ENCODE data around the gene CCL13.

The CCL13 gene

GRCh38 chr17:34387566-34387965 lies 31.3 kb downstream of the CCL13 start:
- Histone ChIP-seq H3K4me2 (ENCODE audit: low read length) (no peak overlapping the region), H3K4me1 (ENCODE audit: control insufficient read depth, insufficient read depth, low read length) (peaks cover 7% of the 10 kb centered on the region), H3K4me3 (ENCODE audit: low read length) (no peak overlapping the region), H3K9ac (ENCODE audit: low read depth, low read length) (no peak overlapping the region), H3K36me3 (ENCODE audit: insufficient read depth, low read length) (no peaks in the 10 kb centered on the region), H3K27me3 (ENCODE audit: control insufficient read depth, insufficient read depth, low read length) (no peaks in the 10 kb centered on the region), H3K9me3 (replicated peaks; ENCODE audit: low read length) (no peaks in the 10 kb centered on the region)

DNA sequence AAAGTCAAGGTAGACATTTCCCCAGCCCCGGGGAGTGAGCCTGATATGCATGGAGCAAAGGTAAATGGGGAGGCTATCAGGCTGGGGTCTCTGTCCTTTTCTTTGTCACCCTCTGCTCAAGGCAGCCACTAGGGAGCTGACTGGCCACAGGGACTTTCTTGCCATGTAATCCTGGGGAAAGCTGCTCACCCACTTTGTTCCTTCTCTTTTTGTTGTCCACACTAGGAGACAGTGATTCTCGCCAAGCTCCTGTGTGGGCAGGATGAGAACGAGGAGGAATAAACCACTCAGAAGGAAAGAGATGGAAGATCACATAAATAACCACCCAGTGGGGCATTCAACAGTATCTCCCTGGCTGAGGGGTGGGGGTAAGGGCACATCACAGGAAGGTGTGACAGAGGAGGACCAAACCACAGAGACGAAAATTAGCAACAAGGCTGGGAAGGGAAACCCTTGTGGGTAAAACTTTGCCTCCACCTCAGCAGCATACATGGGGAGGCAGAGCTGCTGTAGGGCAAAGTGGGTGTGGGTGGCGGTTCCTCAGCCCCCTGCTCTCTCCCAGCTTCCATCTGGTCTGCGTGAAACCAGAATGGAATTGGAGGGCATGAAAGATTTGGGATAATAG lies 33.0 kb downstream of the CCL13 start:
- Histone ChIP-seq H3K36me3 (ENCODE audit: insufficient read depth, low read length) (no peaks in the 10 kb centered on the region), H3K4me1 (ENCODE audit: control insufficient read depth, insufficient read depth, low read length) (peaks cover 7% of the 10 kb centered on the region), H3K9ac (ENCODE audit: low read depth, low read length) (no peak overlapping the region), H3K4me2 (ENCODE audit: low read length) (no peak overlapping the region), H3K27me3 (ENCODE audit: control insufficient read depth, insufficient read depth, low read length) (no peaks in the 10 kb centered on the region), H3K4me3 (ENCODE audit: low read length) (no peak overlapping the region), H3K9me3 (replicated peaks; ENCODE audit: low read length) (no peaks in the 10 kb centered on the region)

DNA sequence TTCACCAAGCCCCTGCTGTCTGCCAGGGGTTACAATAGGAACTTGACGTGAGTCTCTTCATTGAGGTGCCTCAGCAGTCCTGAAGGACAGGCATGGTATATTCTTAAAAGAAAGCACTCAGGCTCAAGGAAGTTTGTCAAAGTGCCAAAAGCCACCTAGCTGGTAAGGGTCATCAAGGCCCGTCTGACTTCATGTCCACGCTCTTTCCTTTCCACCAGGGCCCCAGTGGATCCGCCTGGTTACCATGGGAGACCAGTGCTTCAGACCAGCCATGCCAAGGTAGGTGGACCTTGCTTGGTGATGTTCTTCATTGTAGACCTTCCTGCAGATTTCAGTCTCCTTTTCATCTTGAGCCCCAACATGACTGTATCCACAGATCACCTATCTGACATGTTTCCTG lies 34.4 kb downstream of the CCL13 start:
- Histone ChIP-seq H3K4me1 (ENCODE audit: control insufficient read depth, insufficient read depth, low read length) (peaks cover 7% of the 10 kb centered on the region), H3K4me2 (ENCODE audit: low read length) (no peak overlapping the region), H3K9me3 (replicated peaks; ENCODE audit: low read length) (no peaks in the 10 kb centered on the region), H3K36me3 (ENCODE audit: insufficient read depth, low read length) (no peaks in the 10 kb centered on the region), H3K27me3 (ENCODE audit: control insufficient read depth, insufficient read depth, low read length) (no peaks in the 10 kb centered on the region), H3K4me3 (ENCODE audit: low read length) (no peak overlapping the region), H3K9ac (ENCODE audit: low read depth, low read length) (no peak overlapping the region)

DNA sequence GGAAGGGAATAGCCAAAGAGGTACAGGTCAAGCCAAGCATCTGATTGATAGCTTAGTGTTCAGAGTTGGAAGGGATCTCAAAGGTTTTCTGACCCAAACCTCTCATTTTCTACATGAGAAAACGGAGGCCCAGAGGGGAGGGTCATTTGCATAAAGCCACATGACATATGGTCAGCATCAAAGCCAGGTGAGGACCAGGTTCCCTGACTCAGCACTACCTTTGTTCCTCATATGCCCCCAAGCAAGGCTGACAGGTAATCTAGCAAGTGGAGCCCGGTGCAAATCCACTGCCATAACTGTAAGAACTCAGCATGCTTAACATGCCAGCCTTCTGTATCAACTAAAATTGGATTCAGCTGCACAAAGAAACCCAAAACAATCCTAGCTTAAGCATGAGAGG lies 35.0 kb downstream of the CCL13 start:
- no peaks in the 10 kb centered on the region for H3K27me3 ChIP-seq (ENCODE audit: control insufficient read depth, insufficient read depth, low read length)
- no peaks in the 10 kb centered on the region for H3K9me3 ChIP-seq (replicated peaks; ENCODE audit: low read length)
- H3K4me1 ChIP-seq (ENCODE audit: control insufficient read depth, insufficient read depth, low read length): peaks cover 7% of the 10 kb centered on the region
- no peak overlapping the region for H3K4me2 ChIP-seq (ENCODE audit: low read length)
- H3K9ac ChIP-seq (ENCODE audit: low read depth, low read length): no peak overlapping the region
- no peak overlapping the region for H3K4me3 ChIP-seq (ENCODE audit: low read length)
- no peaks in the 10 kb centered on the region for H3K36me3 ChIP-seq (ENCODE audit: insufficient read depth, low read length)

- Histone ChIP-seq H3K9ac (ENCODE audit: low read depth, low read length) (no peak overlapping the region), H3K9me3 (replicated peaks; ENCODE audit: low read length) (no peaks in the 10 kb centered on the region), H3K4me3 (ENCODE audit: low read length) (no peak overlapping the region), H3K36me3 (ENCODE audit: insufficient read depth, low read length) (no peaks in the 10 kb centered on the region), H3K4me1 (ENCODE audit: control insufficient read depth, insufficient read depth, low read length) (no peaks in the 10 kb centered on the region), H3K4me2 (ENCODE audit: low read length) (no peak overlapping the region), H3K27me3 (ENCODE audit: control insufficient read depth, insufficient read depth, low read length) (no peaks in the 10 kb centered on the region)
Measured at GRCh38 chr17:34393401-34393800, 37.1 kb downstream of the CCL13 start.

DNA sequence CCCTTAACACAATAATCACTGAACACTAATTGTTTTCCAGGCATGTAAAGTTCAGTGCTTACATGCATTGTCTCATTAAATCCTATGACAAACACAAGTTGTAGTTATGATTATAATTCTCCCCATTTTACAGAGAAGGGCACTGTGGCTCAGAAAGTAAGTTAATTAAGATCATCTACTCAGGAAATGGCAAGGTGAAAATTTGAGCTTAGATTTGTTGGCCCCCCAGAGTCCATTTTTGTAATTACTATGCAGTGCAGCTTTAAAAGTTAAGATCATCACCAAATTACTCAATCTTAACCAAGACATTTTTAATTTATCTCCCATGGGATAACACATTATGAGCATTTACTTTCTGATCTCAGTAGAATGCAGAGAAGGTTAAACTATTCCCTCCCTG lies 41.0 kb downstream of the CCL13 start:
- Histone ChIP-seq H3K27me3 (ENCODE audit: control insufficient read depth, insufficient read depth, low read length) (no peaks in the 10 kb centered on the region), H3K4me2 (ENCODE audit: low read length) (no peak overlapping the region), H3K36me3 (ENCODE audit: insufficient read depth, low read length) (no peaks in the 10 kb centered on the region), H3K9me3 (replicated peaks; ENCODE audit: low read length) (no peaks in the 10 kb centered on the region), H3K4me1 (ENCODE audit: control insufficient read depth, insufficient read depth, low read length) (no peaks in the 10 kb centered on the region), H3K9ac (ENCODE audit: low read depth, low read length) (no peak overlapping the region), H3K4me3 (ENCODE audit: low read length) (no peak overlapping the region)

DNA sequence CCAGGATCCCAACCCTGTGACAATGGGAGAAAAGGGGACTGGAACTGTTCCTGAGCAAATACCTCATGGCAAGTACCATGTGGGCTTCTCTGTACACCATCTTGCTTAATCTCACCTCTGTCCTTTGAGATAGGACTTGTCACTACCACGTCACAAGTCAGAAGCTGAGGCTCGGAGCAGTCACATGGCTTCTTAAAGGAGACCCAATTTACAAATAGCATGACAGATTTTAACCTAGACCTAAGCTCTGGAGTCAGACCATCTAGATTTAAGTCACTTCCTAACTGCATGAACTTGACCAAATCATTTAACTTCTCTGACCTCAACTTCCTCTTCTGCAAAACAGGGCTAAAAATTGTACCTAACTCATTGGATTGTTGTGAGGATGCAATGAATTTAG lies 42.7 kb downstream of the CCL13 start:
- H3K4me3 ChIP-seq (ENCODE audit: low read length): no peak overlapping the region
- H3K9ac ChIP-seq (ENCODE audit: low read depth, low read length): no peak overlapping the region
- no peaks in the 10 kb centered on the region for H3K27me3 ChIP-seq (ENCODE audit: control insufficient read depth, insufficient read depth, low read length)
- H3K9me3 ChIP-seq (replicated peaks; ENCODE audit: low read length): no peaks in the 10 kb centered on the region
- H3K4me2 ChIP-seq (ENCODE audit: low read length): no peak overlapping the region
- no peaks in the 10 kb centered on the region for H3K4me1 ChIP-seq (ENCODE audit: control insufficient read depth, insufficient read depth, low read length)
- no peaks in the 10 kb centered on the region for H3K36me3 ChIP-seq (ENCODE audit: insufficient read depth, low read length)

GRCh38 chr17:34399725-34400124 lies 43.4 kb downstream of the CCL13 start:
- Histone ChIP-seq H3K9ac (ENCODE audit: low read depth, low read length) (no peak overlapping the region), H3K36me3 (ENCODE audit: insufficient read depth, low read length) (no peaks in the 10 kb centered on the region), H3K9me3 (replicated peaks; ENCODE audit: low read length) (no peaks in the 10 kb centered on the region), H3K27me3 (ENCODE audit: control insufficient read depth, insufficient read depth, low read length) (no peaks in the 10 kb centered on the region), H3K4me2 (ENCODE audit: low read length) (no peak overlapping the region), H3K4me1 (ENCODE audit: control insufficient read depth, insufficient read depth, low read length) (no peaks in the 10 kb centered on the region), H3K4me3 (ENCODE audit: low read length) (no peak overlapping the region)

DNA sequence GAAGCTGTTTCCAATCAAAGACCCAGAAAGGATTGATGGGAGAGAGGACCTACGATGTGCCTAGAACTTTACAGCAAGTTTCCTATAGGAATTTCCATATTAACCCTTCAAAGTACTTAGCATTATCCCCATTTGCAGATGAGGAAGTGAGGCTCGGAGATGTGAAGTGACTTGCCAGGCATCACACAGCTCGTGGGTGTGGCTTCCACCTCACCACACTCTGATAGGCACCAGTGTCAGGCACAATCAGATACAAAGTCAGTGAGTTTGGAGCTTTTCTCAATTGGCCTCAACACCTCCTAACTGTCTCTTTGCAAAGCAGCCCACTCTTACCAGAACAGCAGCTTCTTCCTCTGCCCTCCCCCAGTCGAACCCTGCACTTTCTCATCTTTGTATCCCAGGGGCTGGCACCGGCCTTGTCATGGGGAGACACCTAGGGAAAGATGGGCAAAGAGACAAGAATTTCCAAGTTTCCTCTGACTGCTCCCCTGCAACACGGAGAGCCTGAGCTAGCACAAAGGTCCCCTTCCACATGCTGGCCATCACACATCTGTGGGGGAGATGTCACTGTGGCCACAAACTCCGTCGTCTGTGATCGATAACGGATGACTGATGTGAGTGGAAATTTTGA lies 44.1 kb downstream of the CCL13 start:
- Histone ChIP-seq H3K27me3 (ENCODE audit: control insufficient read depth, insufficient read depth, low read length) (no peaks in the 10 kb centered on the region), H3K4me3 (ENCODE audit: low read length) (no peak overlapping the region), H3K4me2 (ENCODE audit: low read length) (no peak overlapping the region), H3K9me3 (replicated peaks; ENCODE audit: low read length) (no peaks in the 10 kb centered on the region), H3K36me3 (ENCODE audit: insufficient read depth, low read length) (no peaks in the 10 kb centered on the region), H3K4me1 (ENCODE audit: control insufficient read depth, insufficient read depth, low read length) (no peaks in the 10 kb centered on the region), H3K9ac (ENCODE audit: low read depth, low read length) (no peak overlapping the region)

- no peaks in the 10 kb centered on the region for H3K9me3 ChIP-seq (replicated peaks; ENCODE audit: low read length)
- H3K27me3 ChIP-seq (ENCODE audit: control insufficient read depth, insufficient read depth, low read length): no peaks in the 10 kb centered on the region
- no peak overlapping the region for H3K4me3 ChIP-seq (ENCODE audit: low read length)
- H3K4me1 ChIP-seq (ENCODE audit: control insufficient read depth, insufficient read depth, low read length): no peaks in the 10 kb centered on the region
- H3K36me3 ChIP-seq (ENCODE audit: insufficient read depth, low read length): no peaks in the 10 kb centered on the region
- H3K4me2 ChIP-seq (ENCODE audit: low read length): no peak overlapping the region
- H3K9ac ChIP-seq (ENCODE audit: low read depth, low read length): no peak overlapping the region
Measured at GRCh38 chr17:34401165-34401564, 44.9 kb downstream of the CCL13 start.

GRCh38 chr17:34403006-34403405 lies 46.7 kb downstream of the CCL13 start:
- H3K4me2 ChIP-seq (ENCODE audit: low read length): no peak overlapping the region
- no peaks in the 10 kb centered on the region for H3K36me3 ChIP-seq (ENCODE audit: insufficient read depth, low read length)
- no peak overlapping the region for H3K9ac ChIP-seq (ENCODE audit: low read depth, low read length)
- no peaks in the 10 kb centered on the region for H3K27me3 ChIP-seq (ENCODE audit: control insufficient read depth, insufficient read depth, low read length)
- H3K4me1 ChIP-seq (ENCODE audit: control insufficient read depth, insufficient read depth, low read length): no peaks in the 10 kb centered on the region
- no peak overlapping the region for H3K4me3 ChIP-seq (ENCODE audit: low read length)
- H3K9me3 ChIP-seq (replicated peaks; ENCODE audit: low read length): no peaks in the 10 kb centered on the region

GRCh38 chr17:34406226-34406625 lies 49.9 kb downstream of the CCL13 start:
- Histone ChIP-seq H3K4me2 (ENCODE audit: low read length) (no peak overlapping the region), H3K4me3 (ENCODE audit: low read length) (no peak overlapping the region), H3K4me1 (ENCODE audit: control insufficient read depth, insufficient read depth, low read length) (no peaks in the 10 kb centered on the region), H3K27me3 (ENCODE audit: control insufficient read depth, insufficient read depth, low read length) (no peaks in the 10 kb centered on the region), H3K9ac (ENCODE audit: low read depth, low read length) (no peak overlapping the region), H3K9me3 (replicated peaks; ENCODE audit: low read length) (no peaks in the 10 kb centered on the region), H3K36me3 (ENCODE audit: insufficient read depth, low read length) (no peaks in the 10 kb centered on the region)

Measured in skeletal muscle satellite cell (primary cell).